ENCODE measurements around the gene CNBP. TPM values are rescaled to one million over a fixed set of nuclear protein-coding genes. Genes with fewer than 3 reads are reported as not detected.
A peak's percentile ranks its signal among the peaks of the same experiment; 100 is the strongest.

Gene CNBP
- total and polyA plus RNA-seq, 3 donors from 2014 or later = 248 to 295 (median 291) TPM

- intact Hi-C loops (cut with DNase I; ENCODE audit: low total_unique reads) = no loop called here
- H3K4me3 ChIP-seq = peak overlapping the region; percentile 97 to 100
- H3K4me1 ChIP-seq = peaks cover 34% of the 10 kb centered on the region
- no peaks in the 10 kb centered on the region for H3K9me3 ChIP-seq
- no peak for DNase-seq
- H3K27ac ChIP-seq = peak overlapping the region in 1 of 2 donors; percentile 99
- TF ChIP-seq POLR2A (IDR thresholded peaks at IDR 0.05) = no peak
- TF ChIP-seq, protein P1, sequence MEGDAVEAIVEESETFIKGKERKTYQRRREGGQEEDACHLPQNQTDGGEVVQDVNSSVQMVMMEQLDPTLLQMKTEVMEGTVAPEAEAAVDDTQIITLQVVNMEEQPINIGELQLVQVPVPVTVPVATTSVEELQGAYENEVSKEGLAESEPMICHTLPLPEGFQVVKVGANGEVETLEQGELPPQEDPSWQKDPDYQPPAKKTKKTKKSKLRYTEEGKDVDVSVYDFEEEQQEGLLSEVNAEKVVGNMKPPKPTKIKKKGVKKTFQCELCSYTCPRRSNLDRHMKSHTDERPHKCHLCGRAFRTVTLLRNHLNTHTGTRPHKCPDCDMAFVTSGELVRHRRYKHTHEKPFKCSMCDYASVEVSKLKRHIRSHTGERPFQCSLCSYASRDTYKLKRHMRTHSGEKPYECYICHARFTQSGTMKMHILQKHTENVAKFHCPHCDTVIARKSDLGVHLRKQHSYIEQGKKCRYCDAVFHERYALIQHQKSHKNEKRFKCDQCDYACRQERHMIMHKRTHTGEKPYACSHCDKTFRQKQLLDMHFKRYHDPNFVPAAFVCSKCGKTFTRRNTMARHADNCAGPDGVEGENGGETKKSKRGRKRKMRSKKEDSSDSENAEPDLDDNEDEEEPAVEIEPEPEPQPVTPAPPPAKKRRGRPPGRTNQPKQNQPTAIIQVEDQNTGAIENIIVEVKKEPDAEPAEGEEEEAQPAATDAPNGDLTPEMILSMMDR (IDR thresholded peaks at IDR 0.05) = no peak
- H3K36me3 ChIP-seq (ENCODE audit: low read depth, missing control alignments) = no peaks in the 10 kb centered on the region
- H3K27me3 ChIP-seq = no peaks in the 10 kb centered on the region
- WGBS, 2 donors = 1 to 6% methylated on average over 3 of the region's 3 CpGs
These were observed 1.9 kb downstream of the CNBP start for GRCh38 chr3:129181819-129182218.

DNA sequence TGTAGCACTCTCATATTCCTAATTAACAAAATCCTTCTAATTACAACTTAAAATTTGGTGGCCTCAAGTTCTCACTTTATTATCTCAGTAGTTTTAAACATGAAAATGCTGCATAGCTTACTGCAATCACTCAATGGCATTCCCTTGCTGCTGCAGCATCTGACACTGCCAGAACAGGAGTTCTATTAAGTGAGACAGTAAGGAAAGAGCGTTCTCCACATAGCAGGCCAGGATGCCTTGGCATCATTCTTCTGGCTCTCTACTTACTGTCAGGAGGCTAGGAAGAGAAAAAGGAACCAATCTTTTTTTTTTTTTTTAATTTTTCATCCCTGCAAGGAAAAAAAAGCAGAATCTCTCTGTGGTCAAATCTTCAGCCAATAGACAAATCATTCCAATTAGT, 3.2 kb downstream of the CNBP start:
- H3K4me3 ChIP-seq = no peak overlapping the region
- no peaks in the 10 kb centered on the region for H3K9me3 ChIP-seq
- no peaks in the 10 kb centered on the region for H3K27me3 ChIP-seq
- TF ChIP-seq, protein P1 (IDR thresholded peaks at IDR 0.05) = no peak
- TF ChIP-seq POLR2A (IDR thresholded peaks at IDR 0.05) = no peak
- 31 to 41% methylated on average over 1 of the region's 1 CpG for WGBS, 2 donors
- H3K36me3 ChIP-seq (ENCODE audit: low read depth, missing control alignments) = no peaks in the 10 kb centered on the region
- no peak for DNase-seq
- H3K27ac ChIP-seq = peak overlapping the region in 1 of 2 donors; percentile 36
- peaks cover 37% of the 10 kb centered on the region for H3K4me1 ChIP-seq
- intact Hi-C loops (cut with DNase I; ENCODE audit: low total_unique reads) = no loop called here

DNA sequence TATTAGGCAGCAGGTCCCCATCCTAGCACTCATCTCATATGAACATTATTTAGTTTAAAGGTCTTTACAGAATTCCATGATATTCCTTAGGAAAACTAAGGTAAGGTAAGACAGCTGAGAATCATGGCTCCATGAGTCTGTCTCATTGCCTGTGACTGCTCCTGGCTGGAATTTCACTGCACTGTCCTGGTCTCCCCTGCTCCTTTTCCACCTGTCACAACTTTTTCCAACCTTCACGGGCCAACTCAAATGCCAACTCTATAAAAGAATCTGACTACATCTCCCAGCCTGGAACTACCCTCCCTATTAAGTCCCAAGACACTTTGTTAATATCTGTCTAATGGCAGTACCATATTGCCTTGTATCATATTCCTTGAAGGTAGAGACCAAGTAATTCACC, 7.6 kb downstream of the CNBP start:
- Histone ChIP-seq H3K27ac (no peak overlapping the region), H3K9me3 (no peaks in the 10 kb centered on the region), H3K4me3 (no peak overlapping the region), H3K36me3 (ENCODE audit: low read depth, missing control alignments) (no peaks in the 10 kb centered on the region), H3K4me1 (peaks cover 40% of the 10 kb centered on the region), H3K27me3 (no peaks in the 10 kb centered on the region)
- no peak for DNase-seq
- intact Hi-C loops (cut with DNase I; ENCODE audit: low total_unique reads) = no loop called here
- no peak for TF ChIP-seq POLR2A (IDR thresholded peaks at IDR 0.05)
- TF ChIP-seq, protein P1 (IDR thresholded peaks at IDR 0.05) = no peak
- WGBS, 2 donors = 58 to 79% methylated on average over 1 of the region's 1 CpG

- Histone ChIP-seq H3K27ac (no peak overlapping the region), H3K9me3 (no peaks in the 10 kb centered on the region), H3K27me3 (no peaks in the 10 kb centered on the region), H3K4me3 (no peak overlapping the region), H3K4me1 (peaks cover 28% of the 10 kb centered on the region), H3K36me3 (ENCODE audit: low read depth, missing control alignments) (no peaks in the 10 kb centered on the region)
- DNase-seq = no peak
- WGBS, 2 donors = 48% methylated on average over 4 of the region's 4 CpGs
- TF ChIP-seq POLR2A (IDR thresholded peaks at IDR 0.05) = no peak
- TF ChIP-seq, protein P1 (IDR thresholded peaks at IDR 0.05) = no peak
- intact Hi-C loops (cut with DNase I; ENCODE audit: low total_unique reads) = no loop called here
These were observed 10.0 kb downstream of the CNBP start for GRCh38 chr3:129173725-129174124.

- H3K27ac ChIP-seq = no peak overlapping the region
- H3K9me3 ChIP-seq = no peaks in the 10 kb centered on the region
- no peaks in the 10 kb centered on the region for H3K36me3 ChIP-seq (ENCODE audit: low read depth, missing control alignments)
- 44 to 47% methylated on average over 2 of the region's 2 CpGs for WGBS, 2 donors
- H3K4me1 ChIP-seq = peaks cover 25% of the 10 kb centered on the region
- H3K4me3 ChIP-seq = no peak overlapping the region
- TF ChIP-seq, protein P1 (IDR thresholded peaks at IDR 0.05) = no peak
- no peak for TF ChIP-seq POLR2A (IDR thresholded peaks at IDR 0.05)
- no peak for DNase-seq
- intact Hi-C loops (cut with DNase I; ENCODE audit: low total_unique reads) = no loop called here
- H3K27me3 ChIP-seq = no peaks in the 10 kb centered on the region
These were observed 10.5 kb downstream of the CNBP start for GRCh38 chr3:129173206-129173605.
